H1 (cell line): ENCODE results near the gene ADAD2. TPM values are rescaled to one million over a fixed set of nuclear protein-coding genes. Genes with fewer than 3 reads are reported as not detected.

Source experiments
- ATF2 ChIP-seq: IDR thresholded peaks from 2 replicates; pipeline ENCODE4 v1.6.1; 2012; ENCODE audit warnings: low read length, inconsistent platforms
- ATF3 ChIP-seq: IDR thresholded peaks from 2 replicates; pipeline ENCODE4 v1.6.1; 2011; ENCODE audit warnings: low read depth, mild to moderate bottlenecking, low read length; ENCODE audit not compliant: insufficient read depth
- CREB1 ChIP-seq: IDR thresholded peaks from 2 replicates; pipeline ENCODE4 v1.6.1; 2012; ENCODE audit warnings: inconsistent platforms
- EZH2 ChIP-seq: fragments of 200-600 bp; sonication (generic); IDR thresholded peaks from 2 replicates; pipeline ENCODE4 v1.7.1; 2012; ENCODE audit warnings: low read depth, mild to moderate bottlenecking, moderate library complexity, low read length, inconsistent platforms; ENCODE audit not compliant: severe bottlenecking
- FOSL1 ChIP-seq: IDR thresholded peaks from 2 replicates; pipeline ENCODE4 v1.6.1; 2011; ENCODE audit warnings: mild to moderate bottlenecking, low read depth, low read length, moderate library complexity; ENCODE audit not compliant: insufficient read depth
- KDM5A ChIP-seq: fragments of 200-600 bp; IDR thresholded peaks from 2 replicates; pipeline ENCODE4 v1.7.1; 2012; ENCODE audit warnings: mild to moderate bottlenecking, low read length, inconsistent platforms, mixed read lengths
- NRF1 ChIP-seq: IDR thresholded peaks from 2 replicates; pipeline ENCODE4 v1.6.1; 2011; ENCODE audit warnings: mild to moderate bottlenecking, low read depth, low read length, improper control_type of control experiment
- RBBP5 ChIP-seq: IDR thresholded peaks from 2 replicates; pipeline ENCODE4 v1.7.1; 2012; ENCODE audit warnings: low read depth, mild to moderate bottlenecking, inconsistent platforms, low read length, moderate library complexity, borderline replicate concordance
- SP4 ChIP-seq: IDR thresholded peaks from 2 replicates; pipeline ENCODE4 v1.6.1; 2012; ENCODE audit warnings: low read length, inconsistent platforms
- SRF ChIP-seq: IDR thresholded peaks from 2 replicates; pipeline ENCODE4 v1.6.1; 2011; ENCODE audit warnings: mild to moderate bottlenecking, low read depth, low read length, moderate library complexity
- SUZ12 ChIP-seq: fragments of 200-600 bp; sonication (generic); IDR thresholded peaks from 2 replicates; pipeline ENCODE4 v1.6.1; 2012; ENCODE audit warnings: mild to moderate bottlenecking, inconsistent platforms, low read length, moderate library complexity, mixed read lengths
- TBP ChIP-seq: IDR thresholded peaks from 2 replicates; pipeline ENCODE4 v1.6.1; 2011; ENCODE audit warnings: low read depth, low read length, improper control_type of control experiment
- polyA plus RNA-seq, 7 experiments: library from polyadenylated mRNA; depleted of rRNA in 3 of 7; stranded (reverse) in 5 of 7; unstranded in 2 of 7; fragments of >200 nt in 5 of 7; fragments of 200-250 nt in 2 of 7; gene quantifications; 1 replicate in 5 of 7; 2 replicates in 1 of 7; 4 replicates in 1 of 7; pipeline versions ENCODE4 v1.2.1 to v1.2.3, GENCODE V29; 2011 to 2013; ENCODE audit warnings: missing spikeins in 2 of 7, mixed read lengths in 2 of 7
- total RNA-seq: library from RNA; stranded (reverse); fragmentation: NEBNext Ultra II Directional; extraction: Animal tissue kit (Norgen Biotek cat#: 25700); gene quantifications from 2 replicates; pipeline ENCODE4 v1.2.1, GENCODE V29; 2021

Gene ADAD2
- total and polyA plus RNA-seq, 2 of the 8 experiments (the other 6 are each of a cell fraction or from before 2014, with no cell fraction given): 1.2 to 1.3 TPM

GRCh38 chr16:84182680-84183571, 8.0 kb upstream of the ADAD2 start (continued):
- TF ChIP-seq CREB1 (no peak), ATF2 (no peak), EZH2 (no peak), SP4 (no peak), NRF1 (no peak), SRF (no peak), KDM5A (no peak), TBP (no peak), RBBP5 (no peak), SUZ12 (no peak), FOSL1 (no peak), ATF3 (no peak)
